Measurements from ENCODE around the gene DCP1A.

DNA sequence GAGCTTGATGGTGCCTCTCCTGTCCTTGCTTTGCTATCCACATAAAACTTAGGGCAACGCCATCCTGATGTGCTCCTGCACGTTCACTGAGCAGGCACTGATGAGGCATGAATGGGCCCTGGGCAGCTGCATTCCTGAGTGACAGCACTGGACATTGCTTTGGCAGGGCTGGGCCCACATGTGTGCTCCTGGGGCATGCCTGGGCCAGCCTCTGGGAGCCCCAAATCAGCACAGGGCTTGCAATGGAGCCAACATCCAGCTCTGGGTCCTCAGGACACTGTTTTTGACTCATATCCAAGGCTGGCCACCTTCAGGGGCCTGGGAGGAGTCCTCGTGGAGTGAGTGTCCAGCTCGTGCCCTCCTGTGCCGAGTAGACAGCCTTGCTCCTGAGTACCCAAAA lies 85.6 kb downstream of the DCP1A start:
- TF ChIP-seq POLR2AphosphoS5 (IDR thresholded peaks at IDR 0.05; ENCODE audit: low read depth, low read length) (no peak), POLR2A (IDR thresholded peaks at IDR 0.05; ENCODE audit: low read depth, low read length) (no peak), TAF1 (IDR thresholded peaks at IDR 0.05; ENCODE audit: borderline replicate concordance, low read depth, low read length) (no peak)
